Cardiac muscle cell (in vitro differentiated cells and primary cell): ENCODE results near the gene SHANK1. TPM values are rescaled to one million over a fixed set of nuclear protein-coding genes. Genes with fewer than 3 reads are reported as not detected.
A peak's percentile ranks its signal among the peaks of the same experiment; 100 is the strongest.

Source experiments
- DNase-seq, 2 donors: peaks; one replicate each; pipeline versions ENCODE4 v3.0.0 to v3.0.0-alpha.2; 2010 to 2017; ENCODE audit warnings: low read depth in 1 of 2, low spot score in 1 of 2
- H3K27ac ChIP-seq: fragments of 200-600 bp; sonication (generic); 2 replicates; pipeline ENCODE4 v1.5.1; 2016
- H3K27me3 ChIP-seq: fragments of 200-600 bp; sonication (generic); 2 replicates; pipeline ENCODE4 v1.6.0; 2016; ENCODE audit warnings: control low read depth
- H3K36me3 ChIP-seq: fragments of 200-600 bp; sonication (generic); 2 replicates; pipeline ENCODE4 v1.5.1; 2016; ENCODE audit warnings: control low read depth
- H3K4me1 ChIP-seq: fragments of 200-600 bp; sonication (generic); 2 replicates; pipeline ENCODE4 v1.8.1; 2017; ENCODE audit warnings: low read depth, mild to moderate bottlenecking, mixed run types
- H3K4me3 ChIP-seq: fragments of 200-600 bp; sonication (generic); 2 replicates; pipeline ENCODE4 v1.5.1; 2016; ENCODE audit warnings: mild to moderate bottlenecking
- H3K9me3 ChIP-seq: fragments of 200-600 bp; sonication (generic); 2 replicates; pipeline ENCODE4 v1.5.1; 2017; ENCODE audit warnings: low read depth, mild to moderate bottlenecking, control low read depth
- CTCF ChIP-seq: IDR thresholded peaks from 2 replicates; pipeline ENCODE4 v1.5.1; 2012; ENCODE audit warnings: low read depth, mild to moderate bottlenecking, low read length
- polyA plus RNA-seq: library from polyadenylated mRNA; unstranded; fragments of >200 nt; fragmentation: Nextera tagmentation; extraction: Ambion mirVana; gene quantifications from 2 replicates; pipeline ENCODE4 v1.2.1, GENCODE V29; 2016
- total RNA-seq: library from RNA; depleted of rRNA; stranded (reverse); fragments of >200 nt; gene quantifications from 2 replicates; pipeline ENCODE4 v1.2.3, GENCODE V29; 2016

Gene SHANK1
- total and polyA plus RNA-seq, 2 experiments from 2014 or later = 0.71 to 2.9 TPM

GRCh38 chr19:50723735-50724521 is 4.3 kb upstream of the SHANK1 start:
- no peak overlapping the region for H3K27ac ChIP-seq
- no peaks in the 10 kb centered on the region for H3K36me3 ChIP-seq
- H3K4me1 ChIP-seq = peaks cover 5% of the 10 kb centered on the region
- H3K9me3 ChIP-seq = no peaks in the 10 kb centered on the region
- no peak for DNase-seq
- no peak for TF ChIP-seq CTCF
- H3K4me3 ChIP-seq = peak overlapping the region; percentile 40
- H3K27me3 ChIP-seq = peaks cover 13% of the 10 kb centered on the region

- Histone ChIP-seq H3K27me3 (peaks cover 21% of the 10 kb centered on the region), H3K9me3 (no peaks in the 10 kb centered on the region), H3K36me3 (no peaks in the 10 kb centered on the region), H3K4me1 (peaks cover 6% of the 10 kb centered on the region), H3K4me3 (peak within 1 kb of the TSS; percentile 40), H3K27ac (no peak within 1 kb of the TSS)
- TF ChIP-seq CTCF = no peak
- peak in 1 of 2 donors; percentile 91 for DNase-seq
These were observed 3.5 kb upstream of the SHANK1 start, which contains the start of gene CLEC11A for GRCh38 chr19:50723069-50723468. Gene CLEC11A (plus strand): TSS chr19:50723364. CDS start chr19:50723526, 162 bp downstream.

- Histone ChIP-seq H3K9me3 (no peaks in the 10 kb centered on the region), H3K4me3 (no peak overlapping the region), H3K4me1 (peaks cover 6% of the 10 kb centered on the region), H3K27me3 (peaks cover 25% of the 10 kb centered on the region), H3K27ac (no peak overlapping the region), H3K36me3 (no peaks in the 10 kb centered on the region)
- no peak for TF ChIP-seq CTCF
- no peak for DNase-seq
These were observed 2.8 kb upstream of the SHANK1 start for GRCh38 chr19:50722201-50723013.

- no peak for TF ChIP-seq CTCF
- H3K4me1 ChIP-seq = peaks cover 6% of the 10 kb centered on the region
- H3K36me3 ChIP-seq = no peaks in the 10 kb centered on the region
These were observed 2.0 kb upstream of the SHANK1 start for GRCh38 chr19:50721441-50722137.

GRCh38 chr19:50720921-50721381 is 1.3 kb upstream of the SHANK1 start:
- Histone ChIP-seq H3K36me3 (no peaks in the 10 kb centered on the region), H3K4me1 (peaks cover 6% of the 10 kb centered on the region), H3K9me3 (no peaks in the 10 kb centered on the region), H3K4me3 (no peak overlapping the region), H3K27ac (no peak overlapping the region), H3K27me3 (peaks cover 29% of the 10 kb centered on the region)
- TF ChIP-seq CTCF = peak; percentile 10
- DNase-seq = no peak

More at GRCh38 chr19:50721441-50722137, 2.0 kb upstream of the SHANK1 start:
- Histone ChIP-seq H3K4me3 (no peak overlapping the region), H3K27me3 (peaks cover 29% of the 10 kb centered on the region), H3K27ac (no peak overlapping the region), H3K9me3 (no peaks in the 10 kb centered on the region)
- DNase-seq = no peak
